Kidney capillary endothelial cell (primary cell): ENCODE results near the gene CDC25C.

ENCODE experiments used
- DNase-seq: peaks from one replicate; pipeline ENCODE4 v3.0.0-alpha.2; 2018; ENCODE audit warnings: low spot score

Gene CDC25C

GRCh38 chr5:138331449-138332368, at the start of gene CDC25C:
Gene CDC25C (minus strand): TSS chr5:138331804. CDS start chr5:138331180, 624 bp downstream.
- peak; percentile 100 for DNase-seq

- no peak for DNase-seq
These were observed 41.0 kb upstream of the CDC25C start for GRCh38 chr5:138372653-138373052.

GRCh38 chr5:138372225-138372624, 40.6 kb upstream of the CDC25C start:
- DNase-seq, result no peak

- no peak for DNase-seq
These were observed 39.9 kb upstream of the CDC25C start for GRCh38 chr5:138371454-138371853.

GRCh38 chr5:138370537-138370936, 38.9 kb upstream of the CDC25C start:
- peak; percentile 11 for DNase-seq

GRCh38 chr5:138369706-138370105, 38.1 kb upstream of the CDC25C start:
- DNase-seq, result peak; percentile 27

- peak; percentile 36 for DNase-seq
These were observed 37.7 kb upstream of the CDC25C start for GRCh38 chr5:138369261-138369660.

GRCh38 chr5:138366632-138367382, 35.2 kb upstream of the CDC25C start:
- no peak for DNase-seq

GRCh38 chr5:138364576-138364975, 33.0 kb upstream of the CDC25C start:
- DNase-seq, result no peak

GRCh38 chr5:138360941-138361452, 29.4 kb upstream of the CDC25C start:
- DNase-seq, result no peak

GRCh38 chr5:138359621-138360020, 28.0 kb upstream of the CDC25C start:
- no peak for DNase-seq

- peak; percentile 55 for DNase-seq
These were observed 23.3 kb upstream of the CDC25C start for GRCh38 chr5:138354926-138355378.

GRCh38 chr5:138354387-138354786, 22.8 kb upstream of the CDC25C start:
- no peak for DNase-seq

- no peak for DNase-seq
These were observed 22.0 kb upstream of the CDC25C start for GRCh38 chr5:138353560-138354080.

GRCh38 chr5:138352722-138353559, 21.3 kb upstream of the CDC25C start:
- DNase-seq, result peak; percentile 50

GRCh38 chr5:138352071-138352721, 20.6 kb upstream of the CDC25C start, which contains the start of gene KDM3B:
Gene KDM3B (plus strand): TSS chr5:138352685. CDS start chr5:138352796, 111 bp downstream.
- DNase-seq, result peak; percentile 85

- no peak for DNase-seq
These were observed 19.9 kb upstream of the CDC25C start for GRCh38 chr5:138351517-138351916.

- no peak for DNase-seq
These were observed 19.5 kb upstream of the CDC25C start for GRCh38 chr5:138351056-138351455.

GRCh38 chr5:138350563-138350890, 18.9 kb upstream of the CDC25C start:
- DNase-seq, result no peak

GRCh38 chr5:138349852-138350562, 18.4 kb upstream of the CDC25C start:
- no peak for DNase-seq
